GM23248 (cell line): Measurements from ENCODE around the gene USP30.

Experiments
- EZH2 ChIP-seq: fragments of 200-600 bp; sonication (generic); IDR thresholded peaks from 2 replicates; pipeline ENCODE4 v1.6.1; 2018; ENCODE audit warnings: antibody characterized with exemption, mild to moderate bottlenecking; ENCODE audit not compliant: insufficient read depth, poor library complexity, severe bottlenecking
- EZH2phosphoT487 ChIP-seq: fragments of 200-600 bp; sonication (generic); IDR thresholded peaks from 2 replicates; pipeline ENCODE4 v1.6.1; 2018; ENCODE audit warnings: antibody characterized with exemption, moderate library complexity, mild to moderate bottlenecking, low read depth; ENCODE audit not compliant: insufficient read depth

- no peak for TF ChIP-seq EZH2
- TF ChIP-seq EZH2phosphoT487 = no peak
These were observed 31.5 kb upstream of the USP30 start, which contains the start of gene SVOP for GRCh38 chr12:109020796-109021380.
